AG10803 (cell line): ENCODE results near the gene RAPGEF1.

Experiments used
- DNase-seq: peaks from one replicate; pipeline ENCODE4 v3.0.0; 2010; ENCODE audit warnings: low read depth
- H3K4me3 ChIP-seq: 2 replicates; pipeline ENCODE4 v1.5.1; 2011; ENCODE audit warnings: mild to moderate bottlenecking, low read length, control low read depth
- CTCF ChIP-seq: conservative IDR thresholded peaks from 2 replicates; pipeline ENCODE4 v1.5.1; 2011; ENCODE audit warnings: mild to moderate bottlenecking, low read length, control low read depth, inconsistent platforms

The RAPGEF1 gene

DNA sequence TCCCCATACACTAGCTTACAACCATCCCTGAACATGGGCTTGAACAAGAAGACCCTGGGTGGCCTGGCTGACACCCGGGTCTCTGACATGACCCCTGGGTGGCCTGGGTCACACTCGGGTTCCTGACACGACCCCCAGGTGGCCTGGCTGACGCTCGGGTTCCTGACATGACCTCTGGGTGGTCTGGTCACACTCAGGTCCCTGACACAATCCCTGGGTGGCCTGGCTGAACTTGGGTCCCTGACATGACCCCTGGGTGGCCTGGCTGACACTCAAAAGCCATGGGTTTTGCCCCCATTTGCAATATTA is 156.6 kb downstream of the RAPGEF1 start:
- TF ChIP-seq CTCF: no peak
- no peak for DNase-seq
- no peak overlapping the region for H3K4me3 ChIP-seq

DNA sequence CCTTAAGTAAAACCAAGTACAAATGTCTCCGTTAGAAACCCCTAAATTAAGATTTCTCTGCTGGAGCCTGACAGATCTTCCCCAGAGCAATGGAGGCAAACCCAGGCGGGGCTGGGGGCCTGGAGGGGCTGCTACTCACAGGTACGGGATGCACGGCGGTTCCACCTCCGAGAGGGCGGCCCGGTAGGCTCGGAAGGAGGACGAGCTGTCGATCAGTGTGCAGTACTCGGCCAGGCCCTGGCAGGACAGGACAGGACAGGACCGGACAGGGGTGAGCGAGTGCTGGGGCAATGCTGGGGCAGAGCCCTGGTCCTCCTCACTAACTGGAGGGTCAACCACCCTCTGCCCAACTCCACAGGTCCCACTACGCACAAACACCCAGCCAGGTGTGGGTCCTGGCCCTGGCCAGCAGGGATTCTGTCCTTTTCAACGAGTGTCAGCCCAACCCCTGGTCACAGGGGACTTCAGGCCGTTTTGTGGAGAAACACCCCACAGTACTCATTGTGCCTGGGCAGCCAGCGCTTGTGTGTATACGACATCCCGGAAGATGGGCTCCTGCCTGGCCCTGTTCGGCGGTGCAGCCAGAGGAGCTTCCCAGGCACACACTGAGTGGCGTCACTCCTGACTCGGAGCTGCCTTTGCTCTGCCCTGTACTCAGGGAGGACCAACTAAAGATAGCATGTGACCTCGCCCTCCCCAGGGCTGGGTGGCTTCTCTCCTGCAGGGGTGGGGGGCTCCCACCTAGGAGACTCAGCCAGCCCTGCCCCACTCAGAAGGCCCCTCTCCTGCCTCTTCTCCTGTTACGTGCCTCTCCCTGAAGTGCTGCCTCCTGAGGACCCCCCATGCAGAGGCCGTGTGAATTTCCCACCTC is 157.2 kb downstream of the RAPGEF1 start:
- no peak overlapping the region for H3K4me3 ChIP-seq
- no peak for DNase-seq
- no peak for TF ChIP-seq CTCF

GRCh38 chr9:131582056-131582455 is 157.8 kb downstream of the RAPGEF1 start:
- no peak for TF ChIP-seq CTCF
- no peak for DNase-seq
- H3K4me3 ChIP-seq: no peak overlapping the region

DNA sequence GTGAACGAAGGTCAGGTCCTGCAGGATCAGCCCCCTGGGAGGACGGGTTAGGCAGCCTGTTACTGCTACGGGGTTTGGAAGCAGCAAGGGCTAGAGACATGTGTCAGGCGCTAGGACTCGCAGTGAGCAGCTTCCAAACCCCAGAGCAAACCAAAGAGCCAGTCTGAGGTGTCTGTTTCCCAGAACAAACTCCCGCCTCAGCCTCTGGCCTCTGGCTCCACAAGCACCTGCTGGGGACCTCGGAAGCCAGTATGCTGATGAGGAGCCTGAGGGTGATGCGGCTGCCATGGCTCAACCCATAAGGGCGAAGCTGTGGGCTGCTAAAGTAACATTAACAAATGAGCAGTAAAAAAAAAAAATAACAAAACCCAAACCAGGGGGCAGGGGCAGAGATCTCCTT is 159.5 kb downstream of the RAPGEF1 start:
- TF ChIP-seq CTCF: no peak
- H3K4me3 ChIP-seq: no peak overlapping the region
- no peak for DNase-seq

- no peak overlapping the region for H3K4me3 ChIP-seq
- no peak for TF ChIP-seq CTCF
- DNase-seq: no peak
These were observed 160.1 kb downstream of the RAPGEF1 start for GRCh38 chr9:131579789-131580211.

- no peak for TF ChIP-seq CTCF
- DNase-seq: no peak
- no peak overlapping the region for H3K4me3 ChIP-seq
These were observed 161.0 kb downstream of the RAPGEF1 start for GRCh38 chr9:131578731-131579504.

DNA sequence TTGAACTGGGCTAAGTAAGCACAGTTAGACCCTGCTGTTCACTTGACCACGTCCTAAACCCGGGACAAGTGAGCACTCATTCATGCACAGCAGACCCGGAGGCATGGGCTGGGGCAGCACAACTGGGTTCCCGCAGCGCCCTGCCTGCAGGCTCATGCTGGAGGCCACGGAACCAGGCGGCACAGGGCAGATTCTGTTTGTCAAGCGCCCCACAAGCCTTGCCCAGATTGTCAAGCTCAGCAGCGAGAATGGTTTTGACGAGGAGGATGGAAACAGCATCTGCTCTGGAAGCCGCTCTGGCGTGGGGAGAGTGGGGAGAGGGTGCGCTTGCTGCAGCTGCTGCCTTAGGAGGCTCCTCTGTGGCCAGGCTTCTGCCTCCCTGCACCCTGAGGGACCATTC is 161.9 kb downstream of the RAPGEF1 start:
- no peak for TF ChIP-seq CTCF
- H3K4me3 ChIP-seq: no peak overlapping the region
- no peak for DNase-seq
